DMS53 treated with DMSO at 0.1 percent for 48 hours (cell line): Measurements from ENCODE around the gene PLD1.
"Not testable (repeated sequence)": the region's sequence is repeated elsewhere in the genome, so short reads cannot be mapped to it uniquely, and the experiment has no call there.

ENCODE experiments used
- DNase-seq: peaks from one replicate; lab custom pipeline; 2025; ENCODE audit not compliant: unreplicated experiment; lab: John Stamatoyannopoulos, UW

PLD1 gene

DNA sequence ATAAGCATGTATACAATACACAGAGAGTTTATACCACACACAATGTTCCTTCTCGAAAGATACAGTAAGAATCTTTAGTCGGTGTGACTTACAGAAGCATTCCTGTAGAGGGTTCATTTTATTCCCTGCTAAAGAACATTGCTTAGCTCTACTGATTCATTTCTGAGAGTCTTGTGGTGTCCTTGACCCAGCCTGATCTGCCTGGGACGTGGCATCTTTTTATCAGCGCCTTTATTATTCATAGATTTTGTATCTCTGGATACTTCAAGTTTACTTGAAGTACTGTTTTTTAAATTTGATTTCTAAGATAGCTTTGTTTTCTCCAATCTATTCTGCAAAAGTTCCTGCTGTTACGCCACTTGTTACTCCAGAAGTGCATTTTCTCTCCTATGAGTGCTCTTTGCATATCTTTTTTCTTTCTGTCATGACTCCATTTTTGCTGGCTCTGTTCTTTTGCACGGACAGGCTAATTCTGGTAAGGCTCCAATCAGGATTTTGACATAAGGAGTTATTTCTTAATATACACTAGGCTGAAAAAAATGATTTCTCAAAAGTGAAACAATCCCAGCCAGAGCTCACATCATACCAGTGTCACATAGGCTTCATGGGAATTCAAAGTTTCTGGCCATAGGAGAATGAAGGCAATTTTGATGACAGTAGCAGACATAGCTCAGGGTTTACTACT, 235.6 kb downstream of the PLD1 start:
- no peak for DNase-seq

DNA sequence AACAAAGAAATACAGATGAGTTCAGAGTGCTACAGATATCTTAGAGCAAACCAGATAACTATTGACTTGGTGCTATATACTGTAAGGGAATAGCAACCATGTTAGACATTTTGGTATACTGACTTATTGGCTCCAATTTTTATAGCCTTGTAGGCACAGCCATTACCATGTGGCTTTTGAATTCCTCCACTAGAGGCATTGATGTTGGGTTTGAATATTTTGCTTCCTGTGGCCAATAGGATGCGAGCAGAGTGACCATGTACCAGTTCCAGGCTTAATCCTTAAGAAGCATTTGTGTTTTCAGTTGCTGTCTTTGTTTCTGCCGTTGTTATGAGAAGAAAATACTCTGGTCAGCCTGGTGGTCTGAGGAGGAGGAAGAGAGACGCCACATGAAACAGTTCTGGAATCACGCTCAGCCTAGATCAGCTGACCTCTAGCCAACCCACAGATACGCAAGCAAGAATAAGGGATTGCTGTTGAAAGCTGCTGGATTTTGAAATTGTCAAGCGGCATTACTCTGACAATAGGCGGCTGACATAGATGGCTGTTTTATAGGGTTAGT, 240.6 kb downstream of the PLD1 start:
- no peak for DNase-seq

DNA sequence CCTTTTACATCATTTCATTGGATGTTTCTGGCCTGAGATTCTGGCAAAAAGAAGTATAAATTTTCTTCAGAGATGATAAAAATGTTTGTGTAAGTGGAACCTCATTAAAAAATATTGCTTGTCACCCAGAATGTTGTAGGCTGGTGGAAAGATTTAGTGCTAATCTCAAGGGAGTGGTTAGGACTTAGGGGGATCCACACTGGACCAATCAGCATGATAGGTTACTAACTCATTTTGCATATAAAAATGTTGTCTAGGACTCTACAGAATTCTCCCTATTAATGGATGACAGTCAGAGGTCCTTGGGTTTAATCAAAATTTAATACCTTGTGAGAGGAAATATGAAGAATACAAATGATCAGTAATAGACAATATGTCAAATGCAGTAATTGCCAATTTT, 241.5 kb downstream of the PLD1 start:
- no peak for DNase-seq

DNA sequence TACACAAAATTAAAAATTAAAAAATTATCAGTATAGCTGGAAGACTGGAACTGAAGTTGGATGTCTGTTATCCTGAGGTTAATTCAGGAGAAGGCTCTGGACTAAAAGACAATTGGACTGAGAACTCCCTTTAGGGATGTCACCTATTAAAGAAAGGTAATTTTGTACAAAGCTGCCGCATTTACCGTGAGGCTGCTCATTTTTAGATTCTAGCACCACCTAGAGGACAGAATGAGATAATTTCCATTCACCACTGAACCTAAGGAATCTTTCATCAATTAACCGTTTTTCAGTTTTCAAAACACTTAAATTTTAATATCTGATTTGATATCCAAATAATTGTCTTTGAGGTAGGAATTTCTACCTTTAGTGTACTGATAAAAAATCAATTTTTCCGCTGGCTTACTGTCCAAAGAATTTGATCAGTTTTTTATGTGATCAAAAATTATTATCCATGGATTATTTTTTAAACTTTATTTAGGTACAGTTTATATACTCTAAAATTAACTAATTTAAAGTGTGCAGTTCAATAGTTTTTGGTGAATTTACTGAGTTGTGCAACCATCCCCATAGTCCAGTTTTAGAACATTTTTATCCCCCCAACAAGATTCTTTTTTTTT, 243.4 kb downstream of the PLD1 start:
- no peak for DNase-seq

GRCh38 chr3:171565481-171566058, 244.7 kb downstream of the PLD1 start:
- peak; percentile 15 for DNase-seq

- DNase-seq, result no peak
Measured at GRCh38 chr3:171564748-171565480, 245.4 kb downstream of the PLD1 start.

DNA sequence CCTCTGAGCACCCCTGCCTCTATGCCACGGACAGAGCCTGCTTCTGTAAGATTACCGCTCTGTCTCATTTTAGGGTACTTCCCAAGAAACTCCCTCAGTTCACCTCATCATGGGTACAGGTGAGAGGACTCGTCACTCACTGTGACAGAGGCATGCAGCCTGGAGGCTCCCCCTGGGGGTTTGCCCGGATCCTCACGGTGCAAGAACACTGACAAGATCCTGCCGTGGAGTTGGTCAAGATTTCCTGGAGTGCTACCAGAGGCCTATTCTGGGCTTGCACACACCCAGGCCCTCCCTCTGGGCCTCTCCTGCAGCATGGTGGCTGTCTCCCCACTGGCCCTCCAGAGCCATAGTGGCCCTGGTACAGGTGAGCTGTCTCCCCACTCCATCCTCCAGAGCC, 247.0 kb downstream of the PLD1 start:
- no peak for DNase-seq

GRCh38 chr3:171562459-171562858, 247.8 kb downstream of the PLD1 start:
- DNase-seq, result not testable (repeated sequence)

GRCh38 chr3:171561596-171562323, 248.5 kb downstream of the PLD1 start:
- no peak for DNase-seq

GRCh38 chr3:171559586-171559985, 250.7 kb downstream of the PLD1 start:
- no peak for DNase-seq

- no peak for DNase-seq
Measured at GRCh38 chr3:171558188-171558696, 252.0 kb downstream of the PLD1 start.

DNA sequence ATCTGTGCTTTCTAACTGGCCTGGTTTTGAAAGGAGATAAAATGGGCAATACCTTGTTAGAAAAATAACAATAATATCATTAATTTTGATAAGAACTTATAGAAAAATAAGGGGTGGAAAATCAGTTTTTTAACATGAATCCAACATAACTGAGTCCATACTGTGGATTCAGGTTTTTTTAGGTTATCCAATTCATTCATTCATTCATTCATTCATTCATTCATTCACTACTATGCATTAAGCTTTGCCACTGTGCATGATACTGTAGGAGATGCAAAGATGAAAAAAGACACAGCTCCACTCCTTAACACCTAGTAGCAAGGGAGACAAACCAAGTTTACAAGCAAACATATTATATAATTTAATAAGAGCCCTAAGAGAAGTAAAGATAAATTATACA, 253.1 kb downstream of the PLD1 start:
- DNase-seq, result no peak

GRCh38 chr3:171556574-171557145, 253.6 kb downstream of the PLD1 start:
- peak; percentile 10 for DNase-seq

GRCh38 chr3:171556148-171556547, 254.1 kb downstream of the PLD1 start:
- DNase-seq, result no peak

DNA sequence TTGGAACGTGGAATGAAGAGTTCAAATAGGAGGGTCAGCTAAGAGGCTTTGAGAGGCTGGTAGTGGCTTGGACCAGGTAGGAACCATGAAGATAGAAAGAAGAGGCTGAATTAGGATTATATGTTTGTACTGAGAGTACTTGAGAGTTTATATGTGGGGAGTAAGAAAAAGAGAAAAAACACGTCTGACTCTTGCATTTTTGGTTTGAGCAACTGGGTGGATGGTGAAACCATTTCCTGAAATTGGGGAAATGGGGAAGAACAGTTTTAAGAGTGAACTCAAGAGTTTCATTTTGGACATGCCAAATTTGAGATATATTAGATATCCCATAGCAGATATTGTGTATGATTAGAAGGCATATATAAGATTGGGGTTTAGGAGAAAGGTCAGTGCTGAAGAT, 257.2 kb downstream of the PLD1 start:
- DNase-seq, result no peak

DNA sequence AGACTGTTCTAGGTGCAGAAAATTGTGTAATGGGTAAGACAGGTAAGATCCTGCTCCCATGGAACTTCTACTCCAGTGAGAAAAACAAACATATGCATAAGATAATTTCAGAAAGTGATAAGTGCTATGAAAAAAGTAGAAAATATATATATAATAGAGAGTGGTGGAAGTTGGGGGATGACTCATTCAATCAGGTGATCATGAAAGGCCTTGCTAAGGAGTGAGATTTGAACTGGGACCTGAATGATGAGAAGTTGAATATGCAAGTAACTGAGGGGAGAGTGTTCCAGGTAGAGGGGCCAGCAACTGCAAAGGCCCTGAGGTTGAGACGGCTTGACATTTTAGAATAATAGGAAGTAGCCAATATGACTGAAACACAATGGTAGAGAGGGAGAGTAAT, 257.8 kb downstream of the PLD1 start:
- DNase-seq, result no peak

GRCh38 chr3:171551296-171551695, 259.0 kb downstream of the PLD1 start:
- DNase-seq, result no peak
